ENCODE results near the gene STAT6.

STAT6 gene, protein sequence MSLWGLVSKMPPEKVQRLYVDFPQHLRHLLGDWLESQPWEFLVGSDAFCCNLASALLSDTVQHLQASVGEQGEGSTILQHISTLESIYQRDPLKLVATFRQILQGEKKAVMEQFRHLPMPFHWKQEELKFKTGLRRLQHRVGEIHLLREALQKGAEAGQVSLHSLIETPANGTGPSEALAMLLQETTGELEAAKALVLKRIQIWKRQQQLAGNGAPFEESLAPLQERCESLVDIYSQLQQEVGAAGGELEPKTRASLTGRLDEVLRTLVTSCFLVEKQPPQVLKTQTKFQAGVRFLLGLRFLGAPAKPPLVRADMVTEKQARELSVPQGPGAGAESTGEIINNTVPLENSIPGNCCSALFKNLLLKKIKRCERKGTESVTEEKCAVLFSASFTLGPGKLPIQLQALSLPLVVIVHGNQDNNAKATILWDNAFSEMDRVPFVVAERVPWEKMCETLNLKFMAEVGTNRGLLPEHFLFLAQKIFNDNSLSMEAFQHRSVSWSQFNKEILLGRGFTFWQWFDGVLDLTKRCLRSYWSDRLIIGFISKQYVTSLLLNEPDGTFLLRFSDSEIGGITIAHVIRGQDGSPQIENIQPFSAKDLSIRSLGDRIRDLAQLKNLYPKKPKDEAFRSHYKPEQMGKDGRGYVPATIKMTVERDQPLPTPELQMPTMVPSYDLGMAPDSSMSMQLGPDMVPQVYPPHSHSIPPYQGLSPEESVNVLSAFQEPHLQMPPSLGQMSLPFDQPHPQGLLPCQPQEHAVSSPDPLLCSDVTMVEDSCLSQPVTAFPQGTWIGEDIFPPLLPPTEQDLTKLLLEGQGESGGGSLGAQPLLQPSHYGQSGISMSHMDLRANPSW

DNA sequence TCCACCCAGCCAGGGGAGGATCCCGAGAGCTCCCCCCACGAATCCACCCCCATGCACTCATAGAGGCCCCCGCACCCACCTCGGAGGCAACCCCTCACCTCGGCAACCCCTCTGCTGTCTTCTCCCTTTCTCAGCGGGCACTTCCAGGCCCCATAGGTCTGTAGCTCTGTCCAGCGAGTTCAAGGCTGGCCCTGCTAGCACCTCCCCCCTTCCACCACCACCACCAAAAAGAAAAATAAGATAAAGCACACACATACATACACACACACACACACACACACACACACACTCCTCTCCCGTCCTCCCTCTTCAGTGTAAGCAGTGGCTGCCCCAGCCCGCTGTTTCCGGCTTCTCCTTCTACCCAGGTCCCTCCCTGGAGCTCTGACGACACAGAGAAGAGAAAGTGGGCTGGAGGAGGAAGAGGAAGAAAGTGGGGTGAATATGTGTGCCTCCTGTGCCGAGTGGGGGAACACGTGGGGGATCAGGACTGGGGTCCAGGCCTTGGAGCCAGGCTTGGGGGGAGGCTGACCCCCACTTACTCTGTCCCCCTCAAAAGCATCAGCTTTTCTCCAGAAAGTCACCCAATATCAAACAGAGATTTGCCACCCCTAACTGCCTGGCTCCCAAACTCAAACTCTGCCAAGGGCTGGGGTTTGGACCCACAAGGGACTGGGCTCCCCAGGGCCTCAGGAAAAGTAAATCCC lies at the start of gene STAT6:
TSS of gene STAT6 (minus strand) at position 332 of the 704 bp plus-strand sequence. CDS start 3,084 bp downstream, outside the sequence.
- peak; percentile 11 for DNase-seq

DNA sequence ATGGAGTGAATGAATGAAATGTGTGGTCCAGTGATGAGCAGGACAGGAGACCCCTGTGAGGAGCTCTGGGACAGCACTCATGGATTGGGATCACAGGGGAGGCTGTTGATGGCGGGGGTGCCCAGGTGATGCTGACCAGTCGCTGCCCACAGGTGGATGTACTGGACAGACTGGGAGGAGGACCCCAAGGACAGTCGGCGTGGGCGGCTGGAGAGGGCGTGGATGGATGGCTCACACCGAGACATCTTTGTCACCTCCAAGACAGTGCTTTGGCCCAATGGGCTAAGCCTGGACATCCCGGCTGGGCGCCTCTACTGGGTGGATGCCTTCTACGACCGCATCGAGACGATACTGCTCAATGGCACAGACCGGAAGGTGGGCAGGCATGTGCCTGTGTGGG lies 49.6 kb upstream of the STAT6 start:
- no peak for DNase-seq

DNA sequence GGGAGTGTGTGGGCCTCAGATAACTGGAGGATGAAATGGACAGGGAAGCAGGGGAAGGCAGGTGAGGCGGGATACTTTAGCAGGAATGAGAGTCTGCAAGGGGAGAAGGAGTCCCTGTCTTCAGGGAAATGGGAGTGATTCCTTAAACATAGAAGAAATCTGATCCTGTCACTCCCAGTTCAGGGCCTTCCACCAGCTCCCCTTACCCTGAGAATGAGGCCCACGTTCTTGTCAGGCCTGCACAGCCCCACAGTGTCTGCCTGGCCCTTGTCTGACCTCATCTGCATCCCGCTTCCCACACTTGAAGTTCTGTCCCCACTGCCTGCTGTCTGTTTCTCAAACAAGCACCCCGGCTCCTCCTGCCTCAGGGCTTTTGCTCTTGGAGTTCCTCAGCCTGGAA lies 48.9 kb upstream of the STAT6 start:
- DNase-seq: no peak

DNA sequence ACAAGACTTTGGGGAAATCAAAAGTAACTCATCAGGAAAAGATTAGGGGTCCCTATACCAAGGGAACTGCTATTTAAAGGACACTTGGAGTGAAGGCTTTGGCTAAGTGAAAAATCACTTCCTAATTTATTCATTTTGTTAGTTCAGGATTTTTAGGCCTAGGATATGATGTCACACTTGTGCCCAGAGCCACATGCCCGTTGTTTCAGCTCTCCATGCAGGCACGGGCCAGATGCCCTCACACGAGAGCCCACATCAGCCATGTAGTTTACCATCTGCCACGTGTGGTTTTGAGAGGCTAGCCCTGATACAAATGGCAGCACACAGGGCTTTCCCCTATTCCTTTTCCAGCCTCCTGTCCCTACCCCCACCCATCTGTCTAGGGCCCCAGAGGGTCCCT lies 48.1 kb upstream of the STAT6 start:
- DNase-seq: no peak

DNA sequence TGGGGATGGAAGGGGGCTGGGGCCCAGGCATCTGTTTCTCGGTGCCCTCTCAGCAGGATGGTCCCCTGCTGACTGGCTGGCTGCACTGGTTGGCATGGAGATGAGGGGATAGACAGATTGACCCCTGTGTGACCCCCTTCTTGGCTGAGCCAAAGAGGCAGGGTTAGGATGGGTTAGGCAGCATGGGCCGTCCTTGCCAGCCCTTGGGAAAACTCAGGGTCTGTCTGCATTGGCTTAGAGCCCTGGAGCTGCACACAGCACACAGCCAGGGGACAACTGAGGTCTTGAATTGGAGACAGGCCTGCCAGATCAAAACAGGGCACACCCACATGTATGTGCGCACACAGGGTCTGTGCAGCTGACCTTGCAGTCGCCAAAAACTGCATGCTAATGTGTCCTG lies 47.5 kb upstream of the STAT6 start:
- no peak for DNase-seq

DNA sequence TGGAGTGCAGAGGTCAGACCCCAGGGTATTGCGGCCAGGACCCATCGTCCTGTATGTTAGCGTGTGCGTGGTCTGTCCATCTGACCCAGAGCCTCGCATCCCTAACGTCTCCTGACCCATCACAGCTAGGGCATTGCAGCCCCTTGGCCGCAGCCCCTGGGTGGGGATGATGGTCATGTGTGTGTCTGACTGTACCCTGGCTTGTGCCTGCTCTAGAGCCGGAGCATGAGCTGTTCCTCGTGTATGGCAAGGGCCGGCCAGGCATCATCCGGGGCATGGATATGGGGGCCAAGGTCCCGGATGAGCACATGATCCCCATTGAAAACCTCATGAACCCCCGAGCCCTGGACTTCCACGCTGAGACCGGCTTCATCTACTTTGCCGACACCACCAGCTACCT lies 47.0 kb upstream of the STAT6 start:
- DNase-seq: no peak

DNA sequence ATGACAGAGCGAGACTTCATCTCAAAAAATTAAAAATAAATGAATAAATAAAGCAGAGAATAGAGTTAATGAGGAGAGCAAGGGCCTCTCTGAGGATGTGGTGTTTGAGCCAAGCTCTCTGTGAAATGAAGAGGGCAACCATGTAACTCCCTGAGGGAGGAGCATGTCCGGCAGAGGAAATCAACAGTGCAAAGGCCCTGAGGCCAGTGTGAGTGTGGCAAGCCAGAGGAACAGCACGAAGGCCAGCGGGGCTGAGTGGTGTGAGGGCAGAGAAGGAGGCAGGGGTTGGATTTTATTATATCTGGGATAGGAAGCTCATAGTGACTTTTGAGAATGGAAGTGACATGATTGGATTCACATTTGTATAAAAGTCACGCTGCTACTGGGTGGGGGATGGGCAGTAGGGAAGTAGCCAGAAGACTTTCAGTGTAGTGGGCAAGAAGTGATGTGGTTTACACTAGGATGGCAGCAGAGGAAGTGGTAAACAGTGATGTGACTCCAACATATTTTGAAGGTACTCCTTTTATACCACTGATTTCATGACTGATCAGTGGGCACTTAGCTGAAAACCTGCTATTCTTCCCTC lies 46.5 kb upstream of the STAT6 start:
- no peak for DNase-seq

DNA sequence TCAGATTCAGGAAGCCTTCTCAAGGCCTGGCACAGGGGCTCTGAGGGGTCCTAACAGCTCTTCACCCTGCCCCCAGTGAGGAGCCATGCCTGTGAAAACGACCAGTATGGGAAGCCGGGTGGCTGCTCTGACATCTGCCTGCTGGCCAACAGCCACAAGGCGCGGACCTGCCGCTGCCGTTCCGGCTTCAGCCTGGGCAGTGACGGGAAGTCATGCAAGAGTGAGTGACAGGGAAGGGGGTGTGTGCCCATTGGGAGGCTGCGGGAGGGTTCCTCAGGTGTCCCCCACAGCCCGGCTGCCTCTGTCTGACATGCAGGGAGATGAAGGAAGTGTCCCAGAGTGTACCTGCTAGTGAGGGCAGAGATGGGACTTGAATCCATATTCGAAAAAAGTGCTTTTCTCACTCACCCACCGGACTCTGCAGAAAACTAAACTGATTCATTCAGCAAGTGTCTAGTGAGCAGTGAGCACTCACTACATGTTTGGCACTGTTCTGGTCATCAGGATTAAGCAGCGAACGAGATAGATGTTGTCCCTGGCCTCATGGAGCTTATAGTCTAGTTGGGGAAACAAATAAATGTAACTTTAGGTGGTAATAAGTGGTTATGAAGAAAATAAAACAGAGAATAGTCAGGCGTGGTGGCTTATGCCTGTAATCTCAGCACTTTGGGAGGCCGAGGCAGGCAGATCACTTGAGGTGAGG lies 45.7 kb upstream of the STAT6 start:
- DNase-seq: no peak

DNA sequence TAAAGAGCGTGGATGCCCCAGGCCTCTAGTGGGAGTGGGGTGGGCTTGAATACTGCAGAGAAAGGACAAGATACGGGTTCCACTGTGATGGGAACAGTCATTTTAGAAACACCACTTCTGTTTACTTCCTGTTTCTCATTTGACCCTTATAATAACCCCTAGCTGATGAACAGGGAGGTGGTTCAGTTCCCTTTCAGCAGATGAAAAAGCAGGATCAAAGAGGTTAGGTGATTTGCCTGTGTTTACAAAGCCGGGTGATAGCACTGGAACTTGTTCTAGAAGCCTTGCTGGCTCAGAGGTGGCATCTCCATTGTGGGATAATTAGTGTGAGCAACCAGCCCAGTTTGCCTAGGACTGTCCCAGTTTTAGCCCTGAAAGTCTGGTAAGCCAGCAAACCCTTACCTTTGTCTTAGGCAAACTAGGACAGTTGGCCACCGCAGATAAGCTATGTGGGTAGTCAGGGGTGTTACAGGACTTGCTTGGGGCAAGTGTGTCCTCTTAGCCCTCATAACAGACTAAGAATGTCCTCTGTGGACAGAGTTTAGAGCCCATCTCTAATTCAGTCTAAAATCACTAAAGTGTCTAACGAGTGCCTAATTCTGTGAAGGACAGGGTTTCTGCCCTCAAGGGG lies 43.8 kb upstream of the STAT6 start:
- peak; percentile 11 for DNase-seq

DNA sequence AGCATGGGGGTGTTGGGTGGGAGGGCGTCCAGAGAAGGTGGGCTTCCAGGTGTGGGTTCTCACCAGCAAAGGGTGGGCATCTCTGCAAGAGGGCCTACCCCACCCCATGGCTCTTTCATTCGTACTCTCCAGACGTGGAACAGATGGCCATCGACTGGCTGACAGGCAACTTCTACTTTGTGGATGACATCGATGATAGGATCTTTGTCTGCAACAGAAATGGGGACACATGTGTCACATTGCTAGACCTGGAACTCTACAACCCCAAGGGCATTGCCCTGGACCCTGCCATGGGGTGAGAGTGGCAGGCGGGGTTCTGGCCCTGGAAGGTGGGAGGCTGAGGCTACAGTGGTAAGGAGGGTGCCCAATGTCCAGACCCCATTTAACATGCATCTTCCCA lies 42.9 kb upstream of the STAT6 start:
- DNase-seq: no peak

DNA sequence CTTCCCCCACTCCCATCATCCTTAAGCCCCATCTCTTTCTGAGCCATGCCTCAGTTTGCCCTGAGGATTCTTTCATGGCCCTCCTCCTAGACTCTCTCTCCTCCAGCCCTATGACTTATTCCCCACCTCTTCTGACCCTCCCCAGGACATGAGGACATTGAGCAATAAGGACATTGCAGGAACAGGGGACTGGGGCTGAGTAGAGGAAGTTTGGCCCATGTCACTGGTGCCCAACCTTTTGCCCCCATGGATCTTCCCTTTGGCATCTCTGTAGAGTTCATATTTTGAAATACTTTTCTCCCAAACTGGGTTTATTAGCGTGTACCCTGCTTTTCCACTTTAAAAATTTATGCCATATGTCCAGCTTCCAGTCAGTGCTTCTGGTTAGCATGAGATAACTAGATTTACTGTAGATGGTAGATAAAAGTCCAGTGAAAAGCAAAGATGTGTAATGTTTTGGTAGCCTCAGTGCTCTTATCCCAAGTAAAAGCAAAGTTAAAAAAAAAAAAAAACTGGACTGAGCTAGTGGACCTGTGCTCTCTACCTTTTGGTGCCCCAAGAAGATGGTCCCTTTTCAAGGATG lies 42.3 kb upstream of the STAT6 start:
- DNase-seq: no peak

DNA sequence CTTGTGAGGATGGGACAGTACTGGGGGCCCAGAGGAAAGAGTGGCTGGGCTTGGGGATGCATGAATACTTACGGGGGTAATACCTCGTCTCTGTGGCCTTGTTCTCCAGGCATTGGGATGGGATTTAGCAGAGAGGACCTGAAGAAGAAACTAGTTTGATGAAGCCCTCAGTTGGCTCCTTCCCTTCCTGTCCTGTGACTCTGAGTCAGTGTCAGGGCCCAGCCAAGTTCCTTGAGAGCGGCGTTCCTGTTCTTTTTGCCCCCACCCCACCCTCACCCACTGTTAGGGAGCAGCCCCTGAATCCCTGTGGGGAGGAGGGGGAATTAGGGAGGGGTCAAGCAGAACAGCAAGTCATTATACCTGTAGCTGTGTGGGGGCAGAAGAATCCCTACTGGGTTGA lies 41.5 kb upstream of the STAT6 start:
- DNase-seq: no peak

DNA sequence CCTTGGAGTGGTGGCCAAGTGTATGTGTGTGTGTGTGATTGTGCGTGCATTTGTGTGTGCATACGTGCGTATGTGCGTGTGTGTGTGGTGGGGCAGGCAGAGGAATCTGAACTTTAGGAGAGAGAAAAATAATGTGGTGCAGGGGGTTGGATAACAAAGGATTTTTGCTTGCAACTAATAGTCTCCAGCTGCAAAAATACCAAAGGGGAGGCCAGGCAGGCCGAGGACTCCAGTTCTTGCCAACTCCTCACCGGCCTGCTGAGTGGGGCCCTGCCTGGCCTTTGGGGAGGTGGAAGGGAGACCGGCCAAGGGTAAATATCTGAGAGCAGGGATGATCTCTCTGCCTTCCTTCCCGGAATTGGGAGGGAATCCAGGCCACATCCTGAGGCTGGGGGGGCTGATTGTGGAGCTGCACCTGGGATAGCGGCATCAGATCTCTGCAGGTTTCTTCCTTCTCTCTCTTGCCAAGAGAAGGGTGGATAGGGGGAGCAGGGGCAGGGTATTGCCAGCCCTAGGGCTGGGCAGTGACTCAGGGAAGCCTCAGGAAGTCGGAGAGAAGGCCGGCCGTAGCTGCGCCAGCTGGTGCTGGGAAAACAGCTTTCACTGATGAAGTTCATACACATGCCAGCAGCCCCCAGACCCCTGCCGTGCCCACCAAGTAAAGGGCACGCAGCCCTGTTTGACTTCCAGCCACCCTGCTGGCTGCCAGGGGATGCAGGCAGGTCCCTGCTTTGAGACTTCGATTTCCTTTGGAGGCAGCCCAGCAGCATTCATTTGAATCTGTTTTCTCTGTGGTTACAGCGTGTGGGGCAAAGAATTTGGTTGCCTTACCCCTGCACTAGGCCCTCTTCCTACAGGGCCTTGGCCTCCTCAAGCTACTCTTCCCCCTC lies 40.8 kb upstream of the STAT6 start:
- no peak for DNase-seq

DNA sequence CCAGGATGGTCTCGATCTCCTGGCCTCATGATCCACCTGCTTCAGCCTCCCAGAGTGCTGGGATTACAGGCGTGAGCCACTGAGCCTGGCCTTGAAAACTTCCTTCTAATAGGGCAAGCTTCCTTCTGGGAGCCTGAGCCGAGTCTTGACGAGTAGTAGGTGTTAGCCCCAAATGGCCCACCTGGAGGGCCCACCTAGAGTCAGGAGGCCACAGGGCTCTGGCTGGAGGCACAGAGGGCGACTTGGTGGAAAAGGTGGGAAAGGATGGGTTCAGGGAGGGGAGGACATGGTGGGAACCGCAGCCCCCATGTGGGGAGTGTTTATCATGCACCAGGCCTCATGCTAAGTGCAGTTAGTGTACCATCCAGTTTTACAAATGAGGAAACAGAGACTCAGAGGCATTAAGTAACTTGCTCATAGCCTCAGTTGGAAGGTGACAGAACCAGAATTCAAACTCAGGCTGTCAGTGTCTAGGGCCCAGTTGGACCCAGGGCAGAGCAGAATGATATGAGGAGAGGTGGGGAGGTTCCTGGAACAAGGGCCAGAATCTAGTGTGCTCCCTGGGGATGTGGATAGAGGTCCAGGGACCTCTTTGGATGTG lies 39.3 kb upstream of the STAT6 start:
- DNase-seq: no peak

DNA sequence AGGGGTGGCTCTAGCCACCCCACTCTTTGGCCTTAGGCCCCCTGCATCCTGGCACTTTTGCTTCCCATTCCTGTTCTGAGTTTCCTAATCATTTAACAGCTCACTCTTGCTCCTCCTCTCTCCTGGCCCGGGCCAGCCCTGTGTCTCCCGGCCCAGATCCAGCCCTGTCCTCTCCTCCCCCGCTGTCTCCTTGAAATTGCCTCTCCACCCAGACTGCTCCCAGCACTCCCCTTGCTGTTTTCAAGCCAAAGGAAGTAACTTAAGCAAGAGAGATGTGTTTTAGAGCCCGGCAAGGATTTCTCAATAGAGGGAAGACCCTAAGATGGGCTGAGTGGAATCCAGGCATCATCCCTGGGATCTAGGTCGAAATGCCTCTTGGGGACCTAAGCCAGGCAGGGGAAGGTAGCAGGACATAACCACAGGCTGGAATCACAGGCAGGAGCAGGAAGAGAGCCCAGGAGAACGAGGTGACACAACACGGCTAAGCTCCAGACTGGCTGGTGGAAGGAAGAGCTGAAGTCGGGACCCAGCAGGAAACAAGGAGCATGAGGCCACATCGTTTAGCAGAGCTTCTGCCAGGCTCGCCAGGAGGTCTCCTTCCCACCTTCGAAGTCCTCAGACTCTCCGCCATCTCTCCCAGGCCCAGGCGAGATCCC lies 38.2 kb upstream of the STAT6 start:
- no peak for DNase-seq

DNA sequence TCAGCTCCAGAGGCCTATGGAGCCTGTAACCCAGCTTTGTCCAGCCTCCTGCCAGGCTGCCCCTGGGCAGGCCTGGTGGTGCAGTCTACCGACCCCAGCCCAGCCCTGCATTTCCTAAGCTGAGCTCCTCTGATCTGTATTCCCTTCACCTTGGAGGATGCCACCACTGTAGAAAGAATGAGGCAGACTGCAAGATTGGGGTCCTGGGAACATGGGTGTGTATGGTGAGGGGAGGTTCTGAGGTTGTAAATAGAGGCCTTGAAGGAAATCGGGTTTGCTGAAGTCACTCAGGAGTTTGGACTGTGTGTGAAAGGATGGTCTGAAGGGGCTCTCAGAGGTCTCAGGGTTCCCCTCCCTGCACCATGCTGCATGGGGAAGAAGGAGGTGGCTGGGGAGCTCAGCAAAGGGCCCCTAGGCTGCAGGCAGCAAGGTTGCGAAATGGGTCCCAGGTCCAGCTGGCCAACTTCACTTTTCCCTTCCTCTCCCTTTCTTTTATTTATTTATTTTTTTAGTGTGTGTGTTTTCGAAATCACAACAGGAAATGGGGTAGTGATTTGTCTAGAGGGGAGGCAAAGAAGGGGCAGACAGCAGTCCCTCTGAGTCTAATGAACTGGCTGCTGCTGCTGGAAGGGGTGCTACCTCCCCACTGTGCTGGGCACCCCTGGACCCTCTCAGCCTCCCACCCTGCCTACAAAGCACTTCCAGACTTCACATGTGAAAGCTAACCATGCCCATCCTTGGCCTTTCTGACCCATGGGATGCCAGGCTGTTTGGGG lies 37.5 kb upstream of the STAT6 start:
- no peak for DNase-seq

DNA sequence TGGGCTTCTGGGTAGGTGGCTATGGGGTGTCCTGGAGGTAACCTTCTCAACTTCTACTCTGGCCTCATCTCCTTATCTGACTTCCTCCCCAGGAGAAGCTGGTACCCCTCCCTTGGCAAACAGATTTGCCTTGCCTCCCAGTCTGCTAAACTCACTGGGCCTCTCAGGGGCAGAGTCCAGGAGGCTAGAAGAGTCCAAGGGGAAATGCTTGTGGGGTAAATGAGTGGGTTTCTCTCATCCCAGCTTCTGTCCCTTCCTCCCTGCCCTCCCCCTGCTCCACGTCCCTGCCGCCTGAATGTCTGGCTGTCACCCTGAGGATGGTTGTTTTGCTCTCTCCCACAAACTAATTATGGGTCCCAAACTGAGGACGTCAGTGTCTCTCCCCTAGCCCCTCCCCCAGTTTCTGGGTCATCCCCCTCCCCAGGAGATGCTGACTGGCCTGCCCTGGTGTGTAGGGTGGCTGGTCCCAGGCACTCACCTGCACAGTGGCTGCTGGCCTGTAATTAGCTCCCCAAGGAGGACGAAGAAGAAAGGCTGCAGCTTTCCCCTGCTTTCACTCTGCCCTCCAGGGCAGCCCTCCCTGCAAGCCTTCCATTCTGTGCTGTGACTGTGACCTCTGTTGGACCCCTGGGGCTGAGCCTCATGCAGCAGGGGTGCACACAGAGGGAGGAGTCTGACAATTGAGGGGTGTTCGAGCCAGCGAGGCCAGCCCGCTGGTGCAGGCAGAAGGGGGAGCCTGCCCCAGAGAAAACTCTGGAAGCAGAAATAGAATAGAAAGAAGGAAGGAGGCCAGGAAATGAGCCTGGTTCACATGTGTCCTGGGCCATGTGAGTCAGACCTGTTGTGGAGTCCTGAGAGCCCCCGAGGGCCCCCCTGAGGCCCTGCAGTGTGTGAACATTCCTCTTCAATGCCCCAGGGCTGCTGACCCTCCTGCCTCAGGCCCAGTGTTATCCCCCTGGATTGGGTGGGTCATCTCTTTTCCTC lies 36.1 kb upstream of the STAT6 start, which contains the start of gene LRP1-AS:
TSS of gene LRP1-AS (minus strand) at position 659 of the 984 bp plus-strand sequence.
- no peak for DNase-seq

All from NCI-H526 treated with DMSO at 0.1 percent for 48 hours (cell line).